Activated CD4-positive, alpha-beta T cell treated with anti-CD3 and anti-CD28 coated beads, Interleukin-2, Interleukin-6, amounts not matched to agents 100 ng/mL and 50 ng/mL, durations not matched to agents 16 hours and 8 hours (primary cell): ENCODE data around the gene GRB10.

ENCODE experiments used
- DNase-seq: peaks from one replicate; pipeline ENCODE4 v3.0.0-alpha.2; 2020

Gene GRB10

GRCh38 chr7:50628434-50629084 lies 154.1 kb downstream of the GRB10 start:
- DNase-seq: no peak

- DNase-seq: no peak
Observed at GRCh38 chr7:50627824-50628361, 154.8 kb downstream of the GRB10 start.

DNA sequence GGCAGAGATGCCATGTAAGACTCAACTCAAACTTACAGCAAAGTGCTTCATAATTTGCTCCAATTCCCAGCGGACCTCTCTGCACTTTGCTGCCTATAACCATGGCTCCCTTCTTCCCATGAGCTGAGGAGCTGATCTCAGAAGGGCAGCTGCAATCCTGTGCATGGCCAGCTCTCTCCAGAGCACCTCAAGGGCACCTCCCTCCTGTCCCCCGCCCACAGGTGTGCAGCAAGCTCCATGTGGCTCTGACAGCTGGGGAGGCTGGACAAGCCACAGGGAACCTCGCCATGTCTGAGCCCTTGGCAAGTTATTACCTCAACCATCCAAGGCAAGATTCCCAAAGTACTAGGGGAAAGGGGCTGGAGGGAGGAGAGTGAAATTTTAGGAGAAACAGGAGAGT lies 156.4 kb downstream of the GRB10 start:
- no peak for DNase-seq

DNA sequence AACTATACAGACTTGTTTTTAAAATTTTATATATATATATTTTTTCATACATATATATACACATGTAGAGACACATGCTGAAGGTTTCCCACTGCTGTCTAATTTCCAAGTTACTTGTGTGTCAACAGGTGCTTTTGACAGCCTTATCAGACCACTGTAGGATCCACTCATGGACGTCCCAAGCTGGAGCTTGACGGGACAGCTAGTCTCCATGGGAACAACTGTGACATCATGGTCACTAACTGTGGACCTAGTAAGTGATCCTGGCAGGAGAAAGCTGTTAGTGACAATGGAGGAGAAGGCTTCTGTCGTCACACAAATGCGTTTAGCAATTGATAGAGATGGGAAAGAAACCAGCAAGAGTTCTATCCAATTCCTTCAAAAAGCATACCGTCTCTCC lies 157.3 kb downstream of the GRB10 start:
- DNase-seq: no peak

DNA sequence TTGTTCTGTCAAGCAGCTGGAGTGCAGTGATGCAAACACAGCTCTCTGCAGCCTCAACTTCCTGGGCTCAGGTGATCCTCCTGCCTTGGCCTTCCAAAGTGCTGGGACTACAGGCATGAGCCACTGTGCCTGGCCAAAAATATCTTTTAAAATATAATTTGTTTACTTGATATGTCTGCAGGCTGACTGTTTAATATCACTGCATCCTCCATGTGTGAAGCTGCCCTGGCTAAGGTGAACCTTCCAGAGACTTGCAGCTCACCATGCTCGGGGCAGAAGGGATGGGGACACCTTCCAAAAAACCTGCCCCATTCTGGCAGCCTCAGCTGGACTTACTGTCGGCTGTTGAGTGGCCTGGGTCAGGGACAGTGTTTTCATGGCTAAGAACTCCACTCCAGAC lies 159.9 kb downstream of the GRB10 start:
- no peak for DNase-seq

- DNase-seq: no peak
Observed at GRCh38 chr7:50621973-50622490, 160.7 kb downstream of the GRB10 start.

DNA sequence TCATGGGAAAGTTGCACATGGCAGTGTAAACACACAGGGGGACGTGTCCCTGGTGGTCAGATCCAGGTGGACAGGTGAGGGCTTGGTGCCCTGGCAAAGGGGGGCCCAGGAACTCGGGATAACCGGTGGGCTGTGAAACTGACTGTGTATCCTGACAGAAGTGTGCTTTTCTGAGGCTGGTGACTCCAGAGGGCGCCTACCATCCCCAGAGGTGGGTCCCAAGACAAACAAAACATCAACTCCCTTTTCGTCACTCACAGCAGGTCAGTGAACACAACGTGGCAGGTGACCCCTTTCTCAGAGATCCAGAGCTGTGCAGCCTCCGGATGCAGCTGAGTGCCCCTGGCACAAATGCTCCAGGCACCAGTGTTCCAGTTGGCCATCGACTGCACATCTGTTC lies 161.5 kb downstream of the GRB10 start:
- no peak for DNase-seq

- DNase-seq: no peak
Observed at GRCh38 chr7:50620433-50620832, 162.3 kb downstream of the GRB10 start.

DNA sequence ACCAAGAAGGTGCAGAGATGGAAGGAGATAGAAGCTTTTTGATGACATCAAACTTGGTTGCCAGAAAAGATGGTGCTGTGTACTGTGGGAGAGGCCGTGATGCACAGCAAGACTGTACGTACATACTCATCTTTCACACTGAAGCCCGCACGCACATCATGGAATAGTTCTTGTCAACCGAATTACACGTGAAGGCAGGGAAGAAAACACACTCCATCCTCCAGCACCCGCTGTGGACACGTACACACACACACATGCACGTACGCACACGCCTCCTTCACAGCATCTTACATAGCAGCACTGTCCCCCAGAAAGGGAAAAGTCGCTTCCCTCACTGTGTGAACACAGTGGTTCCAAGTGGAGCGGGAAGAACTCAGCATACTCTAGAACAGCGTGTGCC lies 163.0 kb downstream of the GRB10 start:
- no peak for DNase-seq

GRCh38 chr7:50618281-50618680 lies 164.4 kb downstream of the GRB10 start:
- no peak for DNase-seq

- DNase-seq: no peak
Observed at GRCh38 chr7:50615519-50616080, 167.1 kb downstream of the GRB10 start.

GRCh38 chr7:50614721-50615518 lies 167.8 kb downstream of the GRB10 start:
- peak; percentile 19 for DNase-seq

- no peak for DNase-seq
Observed at GRCh38 chr7:50613473-50613872, 169.2 kb downstream of the GRB10 start.

DNA sequence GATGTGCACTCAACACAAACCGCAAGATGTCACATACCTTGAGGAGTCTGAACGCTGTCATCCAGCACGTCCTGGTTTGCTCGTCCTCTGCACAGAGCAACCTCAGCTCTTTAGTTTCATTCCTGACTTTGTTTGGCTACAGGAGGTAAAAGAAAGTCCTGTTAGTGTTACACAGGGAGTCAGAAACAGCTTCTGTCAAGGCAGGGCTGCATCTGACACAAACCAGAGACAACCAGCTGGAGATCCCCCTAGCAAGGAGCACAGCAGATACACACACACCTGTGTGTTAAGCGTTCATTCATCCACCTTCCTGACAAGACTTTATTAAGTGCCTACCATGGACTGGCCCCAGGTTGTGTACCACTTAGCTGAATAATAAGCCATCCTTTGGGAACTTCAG lies 170.0 kb downstream of the GRB10 start:
- no peak for DNase-seq

GRCh38 chr7:50610521-50611277 lies 172.0 kb downstream of the GRB10 start:
- DNase-seq: peak; percentile 78

- DNase-seq: peak; percentile 55
Observed at GRCh38 chr7:50608196-50608906, 174.3 kb downstream of the GRB10 start.

GRCh38 chr7:50607524-50608125 lies 175.1 kb downstream of the GRB10 start:
- no peak for DNase-seq

GRCh38 chr7:50605059-50605458 lies 177.6 kb downstream of the GRB10 start:
- no peak for DNase-seq

- DNase-seq: no peak
Observed at GRCh38 chr7:50603287-50603686, 179.4 kb downstream of the GRB10 start.

DNA sequence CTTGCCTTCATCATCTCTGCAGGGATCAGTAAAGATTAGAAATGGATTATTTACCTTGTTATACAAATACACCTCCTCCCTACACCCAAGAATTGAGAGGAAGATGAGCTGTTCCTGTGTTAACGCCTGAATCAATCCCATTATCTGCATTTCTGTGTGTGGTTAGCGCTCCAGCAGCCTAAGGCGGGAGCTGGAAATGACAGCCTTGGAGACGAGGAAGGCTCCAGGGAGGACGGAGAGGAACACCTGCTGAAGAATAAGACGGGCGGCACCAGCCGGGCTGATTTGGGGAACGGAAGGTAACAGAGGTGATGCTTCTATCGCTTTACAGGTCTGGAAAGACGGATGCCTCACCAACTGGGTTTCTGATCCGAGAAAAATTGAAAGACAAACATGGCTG lies 183.3 kb downstream of the GRB10 start:
- no peak for DNase-seq

GRCh38 chr7:50598460-50599343 lies 184.0 kb downstream of the GRB10 start:
- DNase-seq: no peak
